K562 (cell line): ENCODE data around the gene MGST1. TPM values are rescaled to one million over a fixed set of nuclear protein-coding genes. Genes with fewer than 3 reads are reported as not detected.

Experiments
- ATAC-seq: fragments of 200-7000 bp; cut with Tn5 transposase; 3 replicates; pipeline ENCODE4 v1.9.1; 2020; ENCODE audit warnings: moderate library complexity
- BruUV-seq: library from RNA; stranded (reverse); fragments of 400-500 nt; replicated peaks from 2 replicates; lab custom pipeline; 2021; lab: Mats Ljungman, UMichigan
- CTCF ChIA-PET: fragments of 300-600 bp; formaldehyde crosslinking; extraction: SDS; loops from one replicate; lab custom pipeline; 2021; ENCODE audit warnings: low intra/inter-chr PET ratio; lab: Yijun Ruan, JAX
- POLR2A ChIA-PET: fragments of 300-600, 350-650 bp; sonication (Branson Sonifier 250); formaldehyde crosslinking; extraction: SDS; loops from one replicate; lab custom pipeline; 2021; ENCODE audit warnings: antibody characterized with exemption, inconsistent platforms; lab: Yijun Ruan, JAX
- DNase-seq, 4 experiments: peaks; one replicate each; pipeline versions ENCODE4 v3.0.0 to v3.0.0-alpha.2; 2011 to 2018; ENCODE audit warnings: low spot score in 3 of 4, mixed read lengths in 3 of 4; ENCODE audit errors: extremely low read depth in 1 of 4
- FAIRE-seq: peaks from 2 replicates; lab custom pipeline; 2011; peaks lifted over from hg19 to GRCh38; lab: Jason Lieb, UNC
- H2AFZ ChIP-seq: 2 replicates; pipeline ENCODE4 v1.6.0; 2011; ENCODE audit warnings: low read depth, low read length, control low read depth, inconsistent platforms
- H3K27ac ChIP-seq: fragments of 200-600 bp; 3 replicates; pipeline ENCODE4 v1.8.0; 2011; ENCODE audit warnings: low read depth, mild to moderate bottlenecking, control low read depth, inconsistent platforms, low read length, moderate library complexity, mixed read lengths; ENCODE audit errors: extremely low read depth
- H3K27me3 ChIP-seq, 2 experiments: fragments of 300-600 bp in 1 of 2; 2 replicates in 1 of 2; 3 replicates in 1 of 2; pipeline versions ENCODE4 v1.6.0 to v1.8.0; 2011; ENCODE audit warnings: inconsistent platforms in 2 of 2, low read length in 2 of 2, mild to moderate bottlenecking in 1 of 2, mixed read lengths in 1 of 2, moderate library complexity in 1 of 2; ENCODE audit not compliant: control insufficient read depth in 2 of 2, insufficient read depth in 2 of 2
- H3K36me3 ChIP-seq: fragments of 300-600 bp; 3 replicates; pipeline ENCODE4 v1.8.0; 2011; ENCODE audit warnings: mild to moderate bottlenecking, low read length, inconsistent platforms; ENCODE audit not compliant: control insufficient read depth, insufficient read depth
- H3K4me1 ChIP-seq, 2 experiments: fragments of 200-600 bp in 1 of 2; replicated peaks in 1 of 2; 2 replicates in 1 of 2; 3 replicates in 1 of 2; pipeline versions ENCODE4 v1.5.1 to v1.8.0; 2011; ENCODE audit warnings: inconsistent platforms in 2 of 2, low read length in 2 of 2, mild to moderate bottlenecking in 1 of 2, mixed read lengths in 1 of 2, moderate library complexity in 1 of 2; ENCODE audit not compliant: control insufficient read depth in 2 of 2, insufficient read depth in 2 of 2
- H3K4me2 ChIP-seq: 2 replicates; pipeline ENCODE4 v1.6.1; 2011; ENCODE audit warnings: low read length, control low read depth, inconsistent platforms, mixed read lengths; ENCODE audit not compliant: insufficient read depth
- H3K4me3 ChIP-seq: fragments of 200-600 bp; sonication (generic), shearing (Covaris generic); 2 replicates; pipeline ENCODE4 v1.5.1; 2016; ENCODE audit warnings: control low read depth, inconsistent platforms
- H3K79me2 ChIP-seq: fragments of 200-600 bp; 3 replicates; pipeline ENCODE4 v1.8.0; 2011; ENCODE audit warnings: low read length, inconsistent platforms; ENCODE audit not compliant: control insufficient read depth, insufficient read depth
- H3K9ac ChIP-seq, 2 experiments: 2 replicates each; pipeline versions ENCODE4 v1.6.0 to v1.6.1; 2011; ENCODE audit warnings: low read depth in 2 of 2, low read length in 2 of 2, control low read depth in 1 of 2, inconsistent platforms in 1 of 2, mild to moderate bottlenecking in 1 of 2, mixed read lengths in 1 of 2; ENCODE audit not compliant: insufficient read depth in 1 of 2
- H3K9me1 ChIP-seq: one replicate; pipeline ENCODE4 v1.6.0; 2011; ENCODE audit warnings: inconsistent platforms, mild to moderate bottlenecking, low read length, moderate library complexity; ENCODE audit not compliant: control insufficient read depth, insufficient read depth
- H3K9me3 ChIP-seq: replicated peaks from 2 replicates; pipeline ENCODE4 v1.5.1; 2011; ENCODE audit warnings: low read depth, low read length, inconsistent platforms; ENCODE audit not compliant: control insufficient read depth, insufficient read depth
- H4K20me1 ChIP-seq: replicated peaks from 2 replicates; pipeline ENCODE4 v1.6.1; 2011; ENCODE audit warnings: low read length, inconsistent platforms, mixed read lengths; ENCODE audit not compliant: control insufficient read depth, insufficient read depth
- ARNT ChIP-seq, 2 experiments: fragments of 450-650 bp; IDR thresholded peaks; 2 replicates each; pipeline ENCODE4 v1.6.1; 2016; ENCODE audit warnings: mild to moderate bottlenecking in 1 of 2
- BCL6 ChIP-seq: fragments of 250-450 bp; sonication (Bioruptor Pico); IDR thresholded peaks from 2 replicates; pipeline ENCODE4 v1.4.0; 2020
- BDP1 ChIP-seq: IDR thresholded peaks from 3 replicates; pipeline ENCODE4 v1.6.1; 2011; ENCODE audit not compliant: insufficient read length, insufficient read depth
- DDX20 ChIP-seq: fragments of 450-650 bp; IDR thresholded peaks from 2 replicates; pipeline ENCODE4 v1.6.1; 2016; ENCODE audit warnings: missing genetic modification characterization, low read depth, mild to moderate bottlenecking, missing compliant biosample characterization, moderate library complexity
- EZH2 ChIP-seq: IDR thresholded peaks from 2 replicates; pipeline ENCODE4 v1.6.1; 2012; ENCODE audit warnings: low read depth, mild to moderate bottlenecking, inconsistent platforms, low read length, borderline replicate concordance
- GATAD2B ChIP-seq: fragments of 450-650 bp; IDR thresholded peaks from 2 replicates; pipeline ENCODE4 v1.6.1; 2017; ENCODE audit warnings: mild to moderate bottlenecking, borderline replicate concordance
- MAFG ChIP-seq: fragments of 450-650 bp; conservative IDR thresholded peaks from 2 replicates; pipeline ENCODE4 v1.6.1; 2016; ENCODE audit warnings: missing genetic modification characterization, missing compliant biosample characterization
- MYC ChIP-seq, 2 experiments: fragments of 250-450 bp in 1 of 2; sonication (Bioruptor Pico) in 1 of 2; IDR thresholded peaks; 2 replicates each; pipeline versions ENCODE4 v1.5.1 to v1.6.1; 2012 to 2021; ENCODE audit warnings: low read depth in 2 of 2, borderline replicate concordance in 1 of 2, improper control_type of control experiment in 1 of 2, low read length in 1 of 2, mild to moderate bottlenecking in 1 of 2, moderate library complexity in 1 of 2
- SMC3 ChIP-seq: conservative IDR thresholded peaks from 2 replicates; pipeline ENCODE4 v1.6.1; 2011; ENCODE audit warnings: low read depth, low read length, improper control_type of control experiment; ENCODE audit not compliant: insufficient read depth
- ZEB2 ChIP-seq: fragments of 450-650 bp; IDR thresholded peaks from 2 replicates; pipeline ENCODE4 v1.6.1; 2016
- ZNF707 ChIP-seq: fragments of 250-450 bp; sonication (Bioruptor Pico); conservative IDR thresholded peaks from 2 replicates; pipeline ENCODE4 v1.8.0; 2022; ENCODE audit warnings: inconsistent platforms, mild to moderate bottlenecking, moderate library complexity
- ZZZ3 ChIP-seq: fragments of 450-650 bp; IDR thresholded peaks from 2 replicates; pipeline ENCODE4 v1.6.1; 2016; ENCODE audit warnings: antibody characterized with exemption, mild to moderate bottlenecking, moderate library complexity
- WGBS: fragments of 100-300 bp; shearing (Covaris generic); methylation state at CpG from one replicate; pipeline ENCODE4 v1.1.6; 2016; ENCODE audit warnings: low coverage, mixed read lengths; ENCODE audit not compliant: insufficient coverage; ENCODE audit errors: missing lambda C conversion rate; 5-methylcytosine and 5-hydroxymethylcytosine counted together
- in situ Hi-C: fragments of 300-500 bp; cut with MboI; formaldehyde crosslinking; loops from 4 replicates; pipeline ENCODE4 v1.15.0; 2018; ENCODE audit warnings: inconsistent platforms, mixed read lengths
- intact Hi-C: fragments of 100-400 bp; cut with micrococcal nuclease; formaldehyde crosslinking; loops from 2 replicates; pipeline ENCODE4 v1.14.2; 2022
- polyA plus RNA-seq, 8 experiments: library from polyadenylated mRNA; depleted of rRNA in 4 of 8; stranded (reverse) in 5 of 8; unstranded in 3 of 8; fragments of >200 nt; fragmentation: Nextera tagmentation in 2 of 8; fragmentation: Illumina TruSeq in 1 of 8; extraction: Ambion mirVana in 2 of 8; extraction: Trizol in 1 of 8; gene quantifications; 2 replicates each; pipeline versions ENCODE4 v1.2.1 to v1.2.3, GENCODE V29; 2011 to 2014; ENCODE audit warnings: inconsistent platforms in 1 of 8, missing spikeins in 1 of 8
- total RNA-seq, 7 experiments: library from RNA; depleted of rRNA in 6 of 7; stranded (reverse); fragments of >200 nt in 6 of 7; fragmentation: Illumina TruSeq in 2 of 7; extraction: Trizol in 2 of 7; gene quantifications; 2 replicates each; pipeline versions ENCODE4 v1.2.1 to v1.2.3, GENCODE V29; 2011 to 2021; ENCODE audit warnings: low replicate concordance in 1 of 7
- TF ChIP-seq, protein P1 (sequence below): fragments of 450-650 bp; IDR thresholded peaks from 2 replicates; pipeline ENCODE4 v1.6.1; 2016; ENCODE audit warnings: borderline replicate concordance
- TF ChIP-seq, protein P2 (sequence below): sonication (generic); formaldehyde crosslinking; IDR thresholded peaks from 2 replicates; pipeline ENCODE4 v1.8.1; 2023; ENCODE audit warnings: missing genetic modification reagents, mild to moderate bottlenecking, borderline replicate concordance

MGST1 gene
- total and polyA plus RNA-seq, 9 of the 15 experiments (the other 6 are each of a cell fraction or from before 2014, with no cell fraction given) = 12.1 to 190 (median 73.3) TPM

DNA sequence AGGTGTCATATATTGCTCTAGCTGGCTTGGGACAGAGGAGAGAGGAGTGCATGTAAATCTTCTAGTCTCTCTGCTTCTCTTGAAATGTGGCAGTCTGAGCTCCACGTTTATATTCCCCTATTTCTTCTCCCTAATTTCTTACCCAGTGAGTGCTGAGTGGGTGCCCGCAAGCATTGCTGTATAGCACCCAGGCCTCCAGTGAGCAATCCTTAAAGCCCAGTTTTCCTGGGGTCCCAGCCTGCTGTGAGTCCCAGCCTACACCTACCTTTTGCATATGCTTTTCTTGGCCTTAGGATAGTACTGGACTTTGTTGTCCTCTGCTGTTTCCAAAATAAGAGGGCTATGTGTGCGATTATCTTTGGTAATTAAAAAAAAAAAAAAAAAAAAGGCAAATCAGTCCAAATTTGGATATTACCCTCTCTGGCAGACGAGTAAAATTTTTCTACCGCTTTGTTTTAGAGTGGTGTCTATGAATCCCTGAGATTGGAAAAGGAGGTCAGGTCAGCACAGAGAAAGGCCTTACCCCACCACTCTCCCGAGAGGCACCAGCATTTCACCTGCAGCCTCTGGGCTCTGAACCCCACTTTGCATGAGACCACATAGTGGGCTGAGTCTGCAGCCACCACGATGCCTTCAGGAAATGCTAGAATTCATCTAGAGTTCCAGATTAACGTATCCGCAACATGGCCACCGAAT lies 1.1 kb downstream of the MGST1 start (continued):
- TF ChIP-seq ZNF707 (CRISPR knock-in tag) (no peak), GATAD2B (no peak), BDP1 (no peak), SMC3 (no peak)
- TF ChIP-seq, protein P1, sequence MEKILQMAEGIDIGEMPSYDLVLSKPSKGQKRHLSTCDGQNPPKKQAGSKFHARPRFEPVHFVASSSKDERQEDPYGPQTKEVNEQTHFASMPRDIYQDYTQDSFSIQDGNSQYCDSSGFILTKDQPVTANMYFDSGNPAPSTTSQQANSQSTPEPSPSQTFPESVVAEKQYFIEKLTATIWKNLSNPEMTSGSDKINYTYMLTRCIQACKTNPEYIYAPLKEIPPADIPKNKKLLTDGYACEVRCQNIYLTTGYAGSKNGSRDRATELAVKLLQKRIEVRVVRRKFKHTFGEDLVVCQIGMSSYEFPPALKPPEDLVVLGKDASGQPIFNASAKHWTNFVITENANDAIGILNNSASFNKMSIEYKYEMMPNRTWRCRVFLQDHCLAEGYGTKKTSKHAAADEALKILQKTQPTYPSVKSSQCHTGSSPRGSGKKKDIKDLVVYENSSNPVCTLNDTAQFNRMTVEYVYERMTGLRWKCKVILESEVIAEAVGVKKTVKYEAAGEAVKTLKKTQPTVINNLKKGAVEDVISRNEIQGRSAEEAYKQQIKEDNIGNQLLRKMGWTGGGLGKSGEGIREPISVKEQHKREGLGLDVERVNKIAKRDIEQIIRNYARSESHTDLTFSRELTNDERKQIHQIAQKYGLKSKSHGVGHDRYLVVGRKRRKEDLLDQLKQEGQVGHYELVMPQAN = no peak
- TF ChIP-seq, all 486 proteins: peak for 0

DNA sequence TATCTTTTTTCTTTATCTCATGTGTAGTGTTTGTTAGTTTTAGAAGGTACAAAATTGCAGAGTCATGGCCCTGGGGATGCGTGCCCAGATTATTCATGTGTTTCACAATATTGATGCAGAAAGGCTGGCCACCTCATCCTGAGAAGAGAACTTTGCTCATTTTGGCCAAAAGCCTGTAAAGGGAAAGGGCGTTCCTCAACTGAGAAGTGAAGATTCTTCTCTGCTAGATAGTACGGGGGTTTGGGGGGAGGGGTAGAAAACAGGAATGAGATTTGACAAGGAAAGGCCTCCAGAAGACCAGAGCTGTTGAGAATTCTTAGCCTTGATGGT lies 1.7 kb downstream of the MGST1 start:
- Histone ChIP-seq H3K4me3 (peak overlapping the region; percentile 42; the same call in 1 of the 2 replicates), H3K79me2 (peaks cover 27% of the 10 kb centered on the region), H3K4me2 (peak overlapping the region; percentile 78), H3K9me3 (no peaks in the 10 kb centered on the region), H3K9me1 (no peaks in the 10 kb centered on the region), H2AFZ (peak overlapping the region; percentile 55; the same call in 1 of the 2 replicates), H3K9ac (peak overlapping the region in 1 of 2 experiments; percentile 80; a peak in 2 of 4 replicates), H4K20me1 (no peaks in the 10 kb centered on the region), H3K36me3 (peaks cover 5% of the 10 kb centered on the region; the same call in 1 of the 3 replicates), H3K27ac (peak overlapping the region; percentile 81), H3K27me3 (no peaks in the 10 kb centered on the region), H3K4me1 (peaks cover 3 to 5% of the 10 kb centered on the region in 2 experiments; a peak in 2 of 5 replicates)
- FAIRE-seq (no peak), ATAC-seq (peak; percentile 71), DNase-seq (peak; percentile 6 to 66 (median 16))
- in situ Hi-C loops (no loop called here), intact Hi-C loops (no loop called here)
- CTCF ChIA-PET = no interaction called here
- 0% methylated on average over 3 of the region's 3 CpGs for WGBS
- POLR2A ChIA-PET = no interaction called here
- BruUV-seq = no TSS peak
- TF ChIP-seq MYC (IDR thresholded peaks at IDR 0.05; ENCODE audit: low read depth, low read length) (0 out of 2 replicates have a peak, but pooled peaks have one; percentile 14), MYC (CRISPR knock-in tag; IDR thresholded peaks at IDR 0.05; ENCODE audit: borderline replicate concordance, low read depth) (no peak), DDX20 (tag) (no peak), EZH2 (no peak), ZZZ3 (no peak), BCL6 (no peak), MAFG (tag) (peak; percentile 97), ZEB2 (0 out of 2 replicates have a peak, but pooled peaks have one; percentile 20), ARNT (IDR thresholded peaks at IDR 0.05) (0 out of 4 replicates have a peak, but pooled peaks of 1 of the 2 experiments have one; percentile 32)
- TF ChIP-seq, protein P2, sequence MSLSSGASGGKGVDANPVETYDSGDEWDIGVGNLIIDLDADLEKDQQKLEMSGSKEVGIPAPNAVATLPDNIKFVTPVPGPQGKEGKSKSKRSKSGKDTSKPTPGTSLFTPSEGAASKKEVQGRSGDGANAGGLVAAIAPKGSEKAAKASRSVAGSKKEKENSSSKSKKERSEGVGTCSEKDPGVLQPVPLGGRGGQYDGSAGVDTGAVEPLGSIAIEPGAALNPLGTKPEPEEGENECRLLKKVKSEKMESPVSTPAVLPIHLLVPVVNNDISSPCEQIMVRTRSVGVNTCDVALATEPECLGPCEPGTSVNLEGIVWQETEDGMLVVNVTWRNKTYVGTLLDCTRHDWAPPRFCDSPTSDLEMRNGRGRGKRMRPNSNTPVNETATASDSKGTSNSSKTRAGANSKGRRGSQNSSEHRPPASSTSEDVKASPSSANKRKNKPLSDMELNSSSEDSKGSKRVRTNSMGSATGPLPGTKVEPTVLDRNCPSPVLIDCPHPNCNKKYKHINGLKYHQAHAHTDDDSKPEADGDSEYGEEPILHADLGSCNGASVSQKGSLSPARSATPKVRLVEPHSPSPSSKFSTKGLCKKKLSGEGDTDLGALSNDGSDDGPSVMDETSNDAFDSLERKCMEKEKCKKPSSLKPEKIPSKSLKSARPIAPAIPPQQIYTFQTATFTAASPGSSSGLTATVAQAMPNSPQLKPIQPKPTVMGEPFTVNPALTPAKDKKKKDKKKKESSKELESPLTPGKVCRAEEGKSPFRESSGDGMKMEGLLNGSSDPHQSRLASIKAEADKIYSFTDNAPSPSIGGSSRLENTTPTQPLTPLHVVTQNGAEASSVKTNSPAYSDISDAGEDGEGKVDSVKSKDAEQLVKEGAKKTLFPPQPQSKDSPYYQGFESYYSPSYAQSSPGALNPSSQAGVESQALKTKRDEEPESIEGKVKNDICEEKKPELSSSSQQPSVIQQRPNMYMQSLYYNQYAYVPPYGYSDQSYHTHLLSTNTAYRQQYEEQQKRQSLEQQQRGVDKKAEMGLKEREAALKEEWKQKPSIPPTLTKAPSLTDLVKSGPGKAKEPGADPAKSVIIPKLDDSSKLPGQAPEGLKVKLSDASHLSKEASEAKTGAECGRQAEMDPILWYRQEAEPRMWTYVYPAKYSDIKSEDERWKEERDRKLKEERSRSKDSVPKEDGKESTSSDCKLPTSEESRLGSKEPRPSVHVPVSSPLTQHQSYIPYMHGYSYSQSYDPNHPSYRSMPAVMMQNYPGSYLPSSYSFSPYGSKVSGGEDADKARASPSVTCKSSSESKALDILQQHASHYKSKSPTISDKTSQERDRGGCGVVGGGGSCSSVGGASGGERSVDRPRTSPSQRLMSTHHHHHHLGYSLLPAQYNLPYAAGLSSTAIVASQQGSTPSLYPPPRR (CRISPR knock-in tag) = no peak
